ENCODE data around the gene PHF12. TPM values are rescaled to one million over a fixed set of nuclear protein-coding genes. Genes with fewer than 3 reads are reported as not detected.
"Not testable (repeated sequence)": the region's sequence is repeated elsewhere in the genome, so short reads cannot be mapped to it uniquely, and the experiment has no call there.

Gene PHF12
- total RNA-seq, 1 experiment from 2014 or later = 22.9 TPM

DNA sequence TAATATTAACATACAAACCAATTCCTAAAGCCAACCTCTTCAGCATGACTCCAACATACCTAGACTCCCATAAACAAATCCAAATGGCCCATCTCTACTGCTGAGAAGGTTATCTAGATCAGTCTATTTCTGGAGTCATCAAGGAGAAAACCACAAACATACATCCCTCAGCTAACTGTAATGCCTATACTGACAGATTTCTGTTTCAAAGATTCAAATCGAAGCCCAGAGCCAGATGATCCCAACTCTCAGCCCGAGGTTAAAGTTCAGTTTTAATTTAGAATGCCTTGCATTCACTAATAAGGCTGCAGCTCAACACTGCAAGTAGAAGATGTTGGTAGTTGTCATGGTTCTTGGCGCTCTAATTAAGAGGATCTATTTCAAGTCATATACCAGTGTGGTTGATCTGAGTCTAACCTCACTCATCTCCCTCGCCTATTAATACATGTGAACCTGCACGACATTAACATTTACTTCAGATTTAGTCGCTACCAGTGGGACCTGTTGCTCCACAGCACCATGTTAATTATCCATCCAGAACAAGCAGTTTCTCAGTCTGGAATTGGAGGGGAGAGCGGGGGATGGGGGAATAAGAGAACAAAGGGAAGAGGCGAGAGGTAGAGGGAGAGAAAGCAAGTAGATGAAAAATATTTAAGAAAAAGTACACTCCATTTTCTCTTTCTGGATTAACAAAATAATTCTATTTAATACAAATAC, 15.4 kb downstream of the PHF12 start:
- DNase-seq (ENCODE audit: low read depth) = no peak

- not testable (repeated sequence) for DNase-seq (ENCODE audit: low read depth)
Observed at GRCh38 chr17:28934508-28934907, 16.8 kb downstream of the PHF12 start.

- DNase-seq (ENCODE audit: low read depth) = no peak
Observed at GRCh38 chr17:28929787-28930186, 21.5 kb downstream of the PHF12 start.

DNA sequence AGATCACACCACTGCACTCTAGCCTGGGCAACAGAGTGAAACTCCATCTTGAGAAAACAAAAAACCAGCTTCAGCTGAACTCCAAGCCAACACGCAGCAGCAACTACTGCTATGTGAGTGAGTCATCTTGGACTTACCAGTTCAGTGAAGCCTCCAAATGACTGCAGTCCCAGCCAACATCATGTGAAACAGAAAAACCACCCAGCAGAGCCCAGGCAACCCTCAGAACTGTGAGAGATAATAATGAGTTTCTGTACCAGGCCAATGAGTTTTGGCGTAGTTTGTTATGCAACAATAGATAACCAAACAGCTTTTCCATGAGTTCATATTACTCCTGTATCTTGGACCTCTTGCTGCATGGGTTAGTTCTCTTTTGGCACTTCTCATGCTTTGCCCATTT, 23.3 kb downstream of the PHF12 start:
- peak; percentile 62 for DNase-seq (ENCODE audit: low read depth)

DNA sequence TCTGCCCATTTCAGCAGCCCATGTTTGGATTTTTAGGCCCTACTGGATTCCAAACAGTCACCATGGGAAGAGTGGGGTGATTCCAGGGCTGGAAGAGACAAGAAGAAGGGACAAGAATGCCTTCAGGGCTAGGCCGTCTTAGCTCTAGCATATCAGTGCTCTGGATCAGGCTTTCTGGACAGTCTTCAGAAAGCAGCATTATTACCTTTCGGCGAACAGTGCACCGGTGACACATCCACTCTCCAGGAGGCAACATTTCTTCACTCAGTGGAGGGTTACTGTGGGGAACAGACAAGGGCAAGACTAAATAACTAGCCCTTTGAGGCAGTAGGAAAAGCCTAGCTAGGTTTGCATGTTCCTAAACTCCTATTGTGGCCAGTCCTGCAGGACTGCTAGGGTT, 24.5 kb downstream of the PHF12 start:
- DNase-seq (ENCODE audit: low read depth) = peak; percentile 81

- no peak for DNase-seq (ENCODE audit: low read depth)
Observed at GRCh38 chr17:28926366-28926765, 25.0 kb downstream of the PHF12 start.

GRCh38 chr17:28925912-28926365, 25.4 kb downstream of the PHF12 start:
- peak; percentile 96 for DNase-seq (ENCODE audit: low read depth)

DNA sequence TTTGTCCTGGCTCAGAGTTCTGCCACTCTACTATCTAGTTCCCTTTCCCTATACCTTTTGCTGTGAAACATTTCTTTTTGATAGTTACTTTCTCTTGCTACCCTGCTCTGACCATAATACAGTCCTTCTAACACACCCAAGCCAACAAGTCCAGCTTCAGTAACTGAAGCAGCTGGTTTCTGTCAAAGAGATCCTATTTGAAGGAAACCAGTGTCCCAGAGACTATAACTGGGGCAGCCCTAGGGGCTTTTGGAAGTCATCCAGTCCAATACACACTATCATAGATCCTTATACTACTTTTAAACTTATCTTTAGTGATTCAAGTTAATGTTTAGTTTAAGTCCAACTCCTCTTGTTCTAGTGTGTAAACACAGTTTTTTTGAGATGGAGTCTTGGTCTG, 31.1 kb downstream of the PHF12 start:
- DNase-seq (ENCODE audit: low read depth) = no peak

GRCh38 chr17:28918295-28918694, 33.0 kb downstream of the PHF12 start:
- DNase-seq (ENCODE audit: low read depth) = no peak

GRCh38 chr17:28917465-28917864, 33.9 kb downstream of the PHF12 start:
- DNase-seq (ENCODE audit: low read depth) = no peak

GRCh38 chr17:28917029-28917428, 34.3 kb downstream of the PHF12 start:
- no peak for DNase-seq (ENCODE audit: low read depth)

GRCh38 chr17:28916302-28916934, 34.9 kb downstream of the PHF12 start:
- no peak for DNase-seq (ENCODE audit: low read depth)

- no peak for DNase-seq (ENCODE audit: low read depth)
Observed at GRCh38 chr17:28912938-28913333, 38.4 kb downstream of the PHF12 start.

- no peak for DNase-seq (ENCODE audit: low read depth)
Observed at GRCh38 chr17:28912281-28912937, 38.9 kb downstream of the PHF12 start.

DNA sequence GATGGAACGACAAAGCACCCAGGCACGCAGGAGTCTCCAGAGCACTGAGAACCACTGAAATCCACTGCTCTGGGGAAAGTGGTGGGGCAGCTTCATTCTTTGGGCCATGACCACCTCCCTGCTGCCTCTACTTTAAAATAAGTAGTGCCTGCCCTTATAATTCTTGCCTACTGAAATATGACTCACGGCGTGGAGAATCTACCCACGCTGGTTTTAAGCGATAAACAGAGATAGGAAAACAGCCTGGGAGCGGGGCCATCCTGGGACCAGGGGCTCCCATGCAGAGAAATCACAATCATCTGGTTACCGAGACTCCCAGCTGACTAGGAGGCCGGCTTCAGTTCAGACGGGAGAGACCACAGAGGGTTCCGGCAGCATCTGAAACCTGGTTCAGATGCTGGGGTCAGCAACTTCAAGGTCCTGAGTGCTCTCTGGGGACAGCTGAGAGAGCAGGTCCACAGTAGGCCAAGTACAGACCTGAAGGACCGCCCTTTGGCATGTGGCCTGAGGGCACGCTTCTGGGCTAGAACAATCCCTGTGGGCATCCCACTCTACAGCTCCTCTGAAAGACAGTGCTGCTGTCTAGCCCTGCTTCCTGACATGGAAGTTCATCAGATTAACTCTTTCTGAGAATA, 39.8 kb downstream of the PHF12 start:
- DNase-seq (ENCODE audit: low read depth) = no peak

DNA sequence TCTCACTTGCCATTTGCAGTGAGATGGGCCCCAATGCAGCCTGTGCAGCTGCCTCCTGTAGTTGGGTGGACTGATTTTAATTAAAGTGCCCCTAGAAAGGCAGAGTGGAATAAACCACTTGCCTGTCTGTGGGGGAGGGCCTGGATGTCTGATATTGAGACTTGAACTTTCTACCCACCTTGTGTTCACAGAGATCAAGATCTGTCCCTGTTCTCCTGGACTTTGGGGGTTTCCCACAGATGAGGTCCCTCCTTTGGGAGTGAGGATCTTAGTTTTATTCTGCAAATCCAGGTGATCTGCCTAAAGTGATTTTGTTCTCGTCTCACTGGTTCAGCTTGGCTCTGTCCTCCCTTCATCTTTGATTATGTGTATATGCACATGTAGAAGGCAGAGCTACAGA, 40.8 kb downstream of the PHF12 start:
- DNase-seq (ENCODE audit: low read depth) = no peak

DNA sequence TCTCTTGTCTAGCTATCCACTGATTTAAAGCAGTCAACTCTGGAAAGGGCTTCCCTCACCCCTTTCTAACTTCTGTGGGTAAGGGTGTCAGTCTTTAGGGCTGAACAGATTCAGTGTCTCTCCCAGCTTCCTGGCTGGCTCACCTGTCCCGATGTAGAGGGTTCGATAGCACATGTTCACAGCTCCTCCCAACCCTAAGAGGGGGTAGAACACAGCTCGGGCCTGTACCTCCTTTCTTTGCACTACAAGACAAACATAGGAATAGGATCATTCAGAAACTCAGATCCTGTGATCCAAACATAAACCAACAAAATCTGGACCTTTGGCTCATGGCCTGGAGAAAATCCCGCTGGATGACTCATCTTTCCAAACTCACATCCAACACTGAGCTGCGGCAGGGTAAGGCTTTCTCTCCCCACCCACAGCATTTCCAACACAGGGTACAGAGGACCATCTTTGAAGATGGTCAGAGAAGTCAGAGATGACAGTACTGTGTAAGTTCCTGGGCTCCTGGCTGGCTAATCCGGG, 42.6 kb downstream of the PHF12 start:
- peak; percentile 67 for DNase-seq (ENCODE audit: low read depth)

- no peak for DNase-seq (ENCODE audit: low read depth)
Observed at GRCh38 chr17:28907709-28908475, 43.4 kb downstream of the PHF12 start.

DNA sequence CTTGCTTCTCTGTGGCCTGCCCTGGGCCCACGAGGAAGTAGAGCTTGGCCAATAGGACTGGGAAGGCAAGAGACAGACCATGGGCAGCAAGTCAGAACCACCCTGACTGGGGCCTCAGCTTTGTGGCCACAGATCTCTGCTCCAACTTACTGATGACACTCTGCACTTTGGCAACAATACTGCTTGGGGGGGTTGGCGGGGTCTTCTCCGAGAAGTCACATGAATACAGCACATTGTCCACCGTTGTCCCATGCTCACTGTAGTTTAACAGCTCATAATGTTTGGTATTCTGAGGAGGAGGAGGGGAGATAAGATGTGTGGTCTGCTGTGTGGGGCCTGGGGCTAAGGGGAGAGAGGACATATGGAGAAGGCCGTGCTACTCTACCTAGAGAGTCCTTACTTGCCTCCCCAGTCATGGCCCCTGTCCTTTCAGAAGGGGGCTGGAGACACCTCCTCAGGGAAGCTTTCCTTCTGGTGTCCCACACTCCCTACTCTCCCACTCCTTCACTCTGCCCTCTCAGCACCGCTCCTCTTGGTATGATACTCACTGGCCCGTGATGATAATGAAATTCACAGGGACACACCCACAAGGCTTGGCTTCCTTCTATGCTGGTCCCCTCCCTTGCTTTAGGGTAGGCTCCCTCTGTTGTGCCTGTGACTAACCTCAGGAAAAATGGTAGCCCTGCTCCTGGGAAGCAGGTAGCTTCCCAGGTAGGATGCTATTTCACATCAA, 44.4 kb downstream of the PHF12 start:
- no peak for DNase-seq (ENCODE audit: low read depth)

DNA sequence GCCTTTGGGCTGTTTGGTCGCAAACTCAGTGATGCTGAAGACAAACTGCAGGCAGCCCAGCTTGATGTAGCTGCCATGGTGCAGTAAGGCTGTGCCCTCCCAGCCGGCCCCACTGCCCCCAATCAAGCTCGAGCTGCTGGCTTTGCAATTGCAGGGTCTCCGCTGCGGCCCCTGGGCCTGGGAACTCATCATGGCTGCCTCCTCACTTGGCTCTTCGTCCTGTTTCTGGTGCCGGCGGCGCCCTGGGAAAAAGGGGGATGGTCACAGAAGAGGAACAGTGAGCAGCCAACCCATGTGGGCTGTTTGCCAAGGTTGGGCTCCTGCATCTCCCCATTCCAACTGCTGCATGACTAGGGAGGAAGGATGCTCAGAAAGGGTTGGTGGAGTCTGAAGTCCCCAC, 45.0 kb downstream of the PHF12 start:
- no peak for DNase-seq (ENCODE audit: low read depth)

- DNase-seq (ENCODE audit: low read depth) = no peak
Observed at GRCh38 chr17:28904800-28905199, 46.5 kb downstream of the PHF12 start.
